ENCODE results near the gene UNKL.

GRCh38 chr16:1427473-1428461 lies 13.3 kb upstream of the UNKL start:
- no peak for TF ChIP-seq CTCF (conservative IDR thresholded peaks at IDR 0.05)
- TF ChIP-seq EZH2 (IDR thresholded peaks at IDR 0.05; ENCODE audit: low read depth), result no peak

Measured in PC-9 (cell line).